ENCODE data around the gene COASY.
"Not testable (repeated sequence)": the region's sequence is repeated elsewhere in the genome, so short reads cannot be mapped to it uniquely, and the experiment has no call there.

DNA sequence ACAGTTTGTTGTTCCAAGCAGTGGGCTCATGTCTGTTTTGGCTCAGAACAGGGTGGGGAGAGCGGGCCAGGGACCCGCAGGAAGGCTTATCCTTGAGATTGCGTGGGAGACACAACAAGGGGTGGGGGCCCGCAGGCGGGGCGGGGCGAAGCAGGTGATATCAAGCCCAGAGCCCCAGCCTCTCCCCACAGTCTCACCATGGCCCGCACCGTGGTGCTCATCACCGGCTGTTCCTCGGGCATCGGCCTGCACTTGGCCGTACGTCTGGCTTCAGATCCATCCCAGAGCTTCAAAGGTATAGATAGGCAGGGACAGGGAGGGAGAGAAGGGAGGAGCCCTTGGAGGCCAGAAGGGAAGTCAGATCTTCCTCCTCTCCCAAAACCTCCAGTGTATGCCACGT is 9.2 kb upstream of the COASY start, which contains the start of gene HSD17B1:
- TF ChIP-seq TAF1 (IDR thresholded peaks at IDR 0.05; ENCODE audit: borderline replicate concordance, low read depth, low read length); POLR2A (IDR thresholded peaks at IDR 0.05; ENCODE audit: low read depth, low read length); POLR2AphosphoS5 (IDR thresholded peaks at IDR 0.05; ENCODE audit: low read depth, low read length): not testable (repeated sequence)

Measured in GM12892 (cell line).